GM12878 (cell line): ENCODE measurements around the gene PIF1.

Experiments used
- ATF3 ChIP-seq: IDR thresholded peaks from 2 replicates; pipeline ENCODE4 v1.6.1; 2011; ENCODE audit warnings: low read depth, mild to moderate bottlenecking, low read length, moderate library complexity, borderline replicate concordance; ENCODE audit errors: extremely low read depth
- BMI1 ChIP-seq: fragments of 450-650 bp; IDR thresholded peaks from 2 replicates; pipeline ENCODE4 v1.6.1; 2016; ENCODE audit warnings: mild to moderate bottlenecking, moderate library complexity, borderline replicate concordance
- CREB1 ChIP-seq: IDR thresholded peaks from 2 replicates; pipeline ENCODE4 v1.6.1; 2012; ENCODE audit warnings: low read depth, mild to moderate bottlenecking, inconsistent platforms
- PBX3 ChIP-seq: IDR thresholded peaks from 2 replicates; pipeline ENCODE4 v1.6.1; 2011; ENCODE audit warnings: mild to moderate bottlenecking, low read depth, low read length, moderate library complexity; ENCODE audit not compliant: insufficient replicate concordance
- PML ChIP-seq: IDR thresholded peaks from 2 replicates; pipeline ENCODE4 v1.6.1; 2012; ENCODE audit warnings: low read length, inconsistent platforms
- POLR2AphosphoS5 ChIP-seq: IDR thresholded peaks from 2 replicates; pipeline ENCODE4 v1.6.1; 2011; ENCODE audit warnings: mild to moderate bottlenecking, low read length, inconsistent platforms
- SPI1 ChIP-seq: IDR thresholded peaks from 2 replicates; pipeline ENCODE4 v1.6.1; 2011; ENCODE audit warnings: low read depth, mild to moderate bottlenecking, low read length, moderate library complexity, borderline replicate concordance; ENCODE audit not compliant: insufficient read depth
- ZNF384 ChIP-seq: IDR thresholded peaks from 2 replicates; pipeline ENCODE4 v1.6.1; 2012; ENCODE audit warnings: low read depth, mild to moderate bottlenecking, low read length, improper control_type of control experiment, borderline replicate concordance
- TF ChIP-seq, protein P1 (sequence below): IDR thresholded peaks from 2 replicates; pipeline ENCODE4 v1.6.1; 2012; ENCODE audit warnings: low read depth, low read length, improper control_type of control experiment
- TF ChIP-seq, protein P2 (sequence below), 3 experiments: IDR thresholded peaks in 2 of 3; conservative IDR thresholded peaks in 1 of 3; 2 replicates each; pipeline ENCODE4 v1.5.1; 2011; ENCODE audit warnings: low read depth in 3 of 3, low read length in 3 of 3, mild to moderate bottlenecking in 3 of 3, control low read depth in 2 of 3, moderate library complexity in 2 of 3, inconsistent platforms in 1 of 3, mixed read lengths in 1 of 3; ENCODE audit not compliant: control insufficient read depth in 2 of 3, insufficient read depth in 1 of 3; ENCODE audit errors: extremely low read depth in 1 of 3
- TF ChIP-seq, protein P3 (sequence below): fragments of 450-650 bp; IDR thresholded peaks from 2 replicates; pipeline ENCODE4 v1.6.1; 2017; ENCODE audit warnings: mild to moderate bottlenecking

GRCh38 chr15:64836023-64836536, 10.6 kb upstream of the PIF1 start:
- TF ChIP-seq, protein P1, sequence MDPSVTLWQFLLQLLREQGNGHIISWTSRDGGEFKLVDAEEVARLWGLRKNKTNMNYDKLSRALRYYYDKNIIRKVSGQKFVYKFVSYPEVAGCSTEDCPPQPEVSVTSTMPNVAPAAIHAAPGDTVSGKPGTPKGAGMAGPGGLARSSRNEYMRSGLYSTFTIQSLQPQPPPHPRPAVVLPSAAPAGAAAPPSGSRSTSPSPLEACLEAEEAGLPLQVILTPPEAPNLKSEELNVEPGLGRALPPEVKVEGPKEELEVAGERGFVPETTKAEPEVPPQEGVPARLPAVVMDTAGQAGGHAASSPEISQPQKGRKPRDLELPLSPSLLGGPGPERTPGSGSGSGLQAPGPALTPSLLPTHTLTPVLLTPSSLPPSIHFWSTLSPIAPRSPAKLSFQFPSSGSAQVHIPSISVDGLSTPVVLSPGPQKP: no peak
- TF ChIP-seq CREB1 (no peak), POLR2AphosphoS5 (no peak), ZNF384 (no peak), ATF3 (no peak), SPI1 (no peak), PBX3 (no peak), BMI1 (no peak), PML (no peak)
- TF ChIP-seq, protein P2, sequence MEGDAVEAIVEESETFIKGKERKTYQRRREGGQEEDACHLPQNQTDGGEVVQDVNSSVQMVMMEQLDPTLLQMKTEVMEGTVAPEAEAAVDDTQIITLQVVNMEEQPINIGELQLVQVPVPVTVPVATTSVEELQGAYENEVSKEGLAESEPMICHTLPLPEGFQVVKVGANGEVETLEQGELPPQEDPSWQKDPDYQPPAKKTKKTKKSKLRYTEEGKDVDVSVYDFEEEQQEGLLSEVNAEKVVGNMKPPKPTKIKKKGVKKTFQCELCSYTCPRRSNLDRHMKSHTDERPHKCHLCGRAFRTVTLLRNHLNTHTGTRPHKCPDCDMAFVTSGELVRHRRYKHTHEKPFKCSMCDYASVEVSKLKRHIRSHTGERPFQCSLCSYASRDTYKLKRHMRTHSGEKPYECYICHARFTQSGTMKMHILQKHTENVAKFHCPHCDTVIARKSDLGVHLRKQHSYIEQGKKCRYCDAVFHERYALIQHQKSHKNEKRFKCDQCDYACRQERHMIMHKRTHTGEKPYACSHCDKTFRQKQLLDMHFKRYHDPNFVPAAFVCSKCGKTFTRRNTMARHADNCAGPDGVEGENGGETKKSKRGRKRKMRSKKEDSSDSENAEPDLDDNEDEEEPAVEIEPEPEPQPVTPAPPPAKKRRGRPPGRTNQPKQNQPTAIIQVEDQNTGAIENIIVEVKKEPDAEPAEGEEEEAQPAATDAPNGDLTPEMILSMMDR (IDR thresholded peaks at IDR 0.05 in 2 of 3, conservative IDR thresholded peaks at IDR 0.05 in 1 of 3; ENCODE audit: control insufficient read depth in 2 of 3, extremely low read depth in 1 of 3, insufficient read depth in 1 of 3, low read depth in 3 of 3, low read length in 3 of 3): no peak
- TF ChIP-seq, protein P3, sequence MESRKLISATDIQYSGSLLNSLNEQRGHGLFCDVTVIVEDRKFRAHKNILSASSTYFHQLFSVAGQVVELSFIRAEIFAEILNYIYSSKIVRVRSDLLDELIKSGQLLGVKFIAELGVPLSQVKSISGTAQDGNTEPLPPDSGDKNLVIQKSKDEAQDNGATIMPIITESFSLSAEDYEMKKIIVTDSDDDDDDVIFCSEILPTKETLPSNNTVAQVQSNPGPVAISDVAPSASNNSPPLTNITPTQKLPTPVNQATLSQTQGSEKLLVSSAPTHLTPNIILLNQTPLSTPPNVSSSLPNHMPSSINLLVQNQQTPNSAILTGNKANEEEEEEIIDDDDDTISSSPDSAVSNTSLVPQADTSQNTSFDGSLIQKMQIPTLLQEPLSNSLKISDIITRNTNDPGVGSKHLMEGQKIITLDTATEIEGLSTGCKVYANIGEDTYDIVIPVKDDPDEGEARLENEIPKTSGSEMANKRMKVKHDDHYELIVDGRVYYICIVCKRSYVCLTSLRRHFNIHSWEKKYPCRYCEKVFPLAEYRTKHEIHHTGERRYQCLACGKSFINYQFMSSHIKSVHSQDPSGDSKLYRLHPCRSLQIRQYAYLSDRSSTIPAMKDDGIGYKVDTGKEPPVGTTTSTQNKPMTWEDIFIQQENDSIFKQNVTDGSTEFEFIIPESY: no peak
